GM12891 (cell line): ENCODE measurements around the gene JUP.

Experiments used
- PAX5 ChIP-seq: IDR thresholded peaks from 2 replicates; pipeline ENCODE4 v1.6.1; 2011; ENCODE audit warnings: low read length, moderate library complexity, mild to moderate bottlenecking; ENCODE audit not compliant: insufficient read depth, severe bottlenecking
- POLR2A ChIP-seq: IDR thresholded peaks from 2 replicates; pipeline ENCODE4 v1.6.1; 2011; ENCODE audit warnings: low read depth, low read length, control low read depth
- POLR2AphosphoS5 ChIP-seq: IDR thresholded peaks from 2 replicates; pipeline ENCODE4 v1.6.1; 2011; ENCODE audit warnings: low read depth, low read length, control low read depth
- POU2F2 ChIP-seq: IDR thresholded peaks from 2 replicates; pipeline ENCODE4 v1.6.1; 2011; ENCODE audit warnings: low read depth, mild to moderate bottlenecking, control low read depth, low read length, moderate library complexity
- SPI1 ChIP-seq: IDR thresholded peaks from 2 replicates; pipeline ENCODE4 v1.6.1; 2011; ENCODE audit warnings: low read depth, low read length, control low read depth
- TAF1 ChIP-seq: IDR thresholded peaks from 2 replicates; pipeline ENCODE4 v1.6.1; 2011; ENCODE audit warnings: low read depth, low read length, control low read depth

DNA sequence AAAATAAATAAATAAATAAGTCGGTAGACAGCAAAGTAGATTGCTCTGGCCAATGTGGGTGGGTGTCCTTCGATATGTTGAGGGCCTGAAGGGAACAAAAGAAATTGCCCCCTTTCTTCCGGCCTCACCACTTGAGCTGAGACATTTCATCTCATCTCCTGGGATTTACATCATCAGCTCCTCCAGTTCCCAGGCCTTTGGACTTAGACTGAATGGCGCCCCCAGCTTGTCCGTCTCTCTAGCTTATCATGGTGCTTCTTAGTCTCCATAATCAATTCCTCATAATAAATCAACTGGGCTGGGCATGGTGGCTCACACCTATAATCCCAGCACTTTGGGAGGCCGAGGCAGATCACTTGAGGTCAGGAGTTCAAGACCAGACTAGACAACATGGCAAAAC lies 38.2 kb downstream of the JUP start:
- TF ChIP-seq POLR2A (no peak), SPI1 (no peak), TAF1 (no peak), POLR2AphosphoS5 (no peak), PAX5 (no peak), POU2F2 (no peak)
